ENCODE results near the gene IGFBP2.

IGFBP2 gene

DNA sequence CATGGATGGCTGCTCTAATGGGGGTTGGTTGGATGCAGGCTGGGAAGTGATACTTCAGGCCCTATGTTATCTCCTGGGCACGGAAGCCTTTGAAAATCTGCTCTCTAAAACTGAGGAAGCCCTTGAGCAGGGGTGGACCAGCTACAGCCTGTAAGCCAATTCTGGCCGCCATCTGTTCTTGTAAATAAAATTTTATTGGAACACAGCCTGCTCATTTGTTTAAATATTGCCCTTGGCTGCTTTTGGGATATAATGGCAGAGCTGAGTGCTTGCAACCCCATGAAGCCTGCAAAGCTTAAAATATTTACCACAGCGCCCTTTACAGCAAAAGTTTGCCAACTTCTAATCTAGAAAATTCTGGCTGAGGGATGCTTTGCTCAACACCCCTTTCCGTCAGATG is 11.9 kb upstream of the IGFBP2 start:
- no peak for DNase-seq (ENCODE audit: low read depth)
- no peak overlapping the region for H3K4me3 ChIP-seq (ENCODE audit: low read depth, low read length)
- TF ChIP-seq, protein P1, sequence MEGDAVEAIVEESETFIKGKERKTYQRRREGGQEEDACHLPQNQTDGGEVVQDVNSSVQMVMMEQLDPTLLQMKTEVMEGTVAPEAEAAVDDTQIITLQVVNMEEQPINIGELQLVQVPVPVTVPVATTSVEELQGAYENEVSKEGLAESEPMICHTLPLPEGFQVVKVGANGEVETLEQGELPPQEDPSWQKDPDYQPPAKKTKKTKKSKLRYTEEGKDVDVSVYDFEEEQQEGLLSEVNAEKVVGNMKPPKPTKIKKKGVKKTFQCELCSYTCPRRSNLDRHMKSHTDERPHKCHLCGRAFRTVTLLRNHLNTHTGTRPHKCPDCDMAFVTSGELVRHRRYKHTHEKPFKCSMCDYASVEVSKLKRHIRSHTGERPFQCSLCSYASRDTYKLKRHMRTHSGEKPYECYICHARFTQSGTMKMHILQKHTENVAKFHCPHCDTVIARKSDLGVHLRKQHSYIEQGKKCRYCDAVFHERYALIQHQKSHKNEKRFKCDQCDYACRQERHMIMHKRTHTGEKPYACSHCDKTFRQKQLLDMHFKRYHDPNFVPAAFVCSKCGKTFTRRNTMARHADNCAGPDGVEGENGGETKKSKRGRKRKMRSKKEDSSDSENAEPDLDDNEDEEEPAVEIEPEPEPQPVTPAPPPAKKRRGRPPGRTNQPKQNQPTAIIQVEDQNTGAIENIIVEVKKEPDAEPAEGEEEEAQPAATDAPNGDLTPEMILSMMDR (IDR thresholded peaks at IDR 0.05; ENCODE audit: low read depth, low read length, missing control alignments) = no peak

DNA sequence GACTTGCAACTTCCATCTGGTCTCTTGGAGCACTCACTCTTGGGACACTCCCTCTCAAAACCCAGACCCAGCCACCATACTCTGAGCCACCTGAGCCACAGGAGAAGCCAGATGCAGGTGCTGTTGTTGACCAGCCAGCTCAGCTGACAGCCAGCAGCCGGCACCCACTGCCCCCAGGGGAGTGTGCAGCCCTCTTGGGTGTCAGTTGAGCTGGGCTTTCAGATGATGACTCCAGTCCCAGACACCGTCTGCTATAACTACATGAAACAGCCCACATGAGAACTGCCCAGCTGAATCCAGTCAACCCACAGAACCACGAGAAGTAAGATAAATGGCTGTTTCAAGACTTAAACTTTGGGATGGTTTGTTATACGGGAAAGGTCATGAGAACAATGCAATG is 10.7 kb upstream of the IGFBP2 start:
- H3K4me3 ChIP-seq (ENCODE audit: low read depth, low read length) = no peak overlapping the region
- TF ChIP-seq, protein P1 (IDR thresholded peaks at IDR 0.05; ENCODE audit: low read depth, low read length, missing control alignments) = no peak
- DNase-seq (ENCODE audit: low read depth) = no peak

DNA sequence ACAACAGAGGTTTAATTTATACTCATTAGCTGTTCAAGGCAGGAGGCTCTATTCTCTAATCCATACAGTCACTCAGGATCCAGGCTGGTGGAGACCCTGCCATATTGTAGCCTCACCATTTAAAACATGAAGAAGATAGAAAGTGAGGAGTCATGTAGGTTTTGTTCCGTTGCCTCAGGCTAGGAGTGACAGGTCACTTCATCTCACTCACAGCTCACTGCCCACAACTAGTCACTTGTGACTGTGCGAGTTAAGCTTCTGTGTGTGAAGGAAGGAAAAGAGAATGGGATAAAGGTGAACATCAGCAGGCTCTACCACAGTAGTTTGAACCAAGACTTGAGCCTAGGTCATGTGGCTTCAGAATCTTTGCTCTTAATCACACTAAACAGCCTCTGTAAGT is 9.0 kb upstream of the IGFBP2 start:
- no peak for DNase-seq (ENCODE audit: low read depth)
- TF ChIP-seq, protein P1 (IDR thresholded peaks at IDR 0.05; ENCODE audit: low read depth, low read length, missing control alignments) = no peak
- no peak overlapping the region for H3K4me3 ChIP-seq (ENCODE audit: low read depth, low read length)

DNA sequence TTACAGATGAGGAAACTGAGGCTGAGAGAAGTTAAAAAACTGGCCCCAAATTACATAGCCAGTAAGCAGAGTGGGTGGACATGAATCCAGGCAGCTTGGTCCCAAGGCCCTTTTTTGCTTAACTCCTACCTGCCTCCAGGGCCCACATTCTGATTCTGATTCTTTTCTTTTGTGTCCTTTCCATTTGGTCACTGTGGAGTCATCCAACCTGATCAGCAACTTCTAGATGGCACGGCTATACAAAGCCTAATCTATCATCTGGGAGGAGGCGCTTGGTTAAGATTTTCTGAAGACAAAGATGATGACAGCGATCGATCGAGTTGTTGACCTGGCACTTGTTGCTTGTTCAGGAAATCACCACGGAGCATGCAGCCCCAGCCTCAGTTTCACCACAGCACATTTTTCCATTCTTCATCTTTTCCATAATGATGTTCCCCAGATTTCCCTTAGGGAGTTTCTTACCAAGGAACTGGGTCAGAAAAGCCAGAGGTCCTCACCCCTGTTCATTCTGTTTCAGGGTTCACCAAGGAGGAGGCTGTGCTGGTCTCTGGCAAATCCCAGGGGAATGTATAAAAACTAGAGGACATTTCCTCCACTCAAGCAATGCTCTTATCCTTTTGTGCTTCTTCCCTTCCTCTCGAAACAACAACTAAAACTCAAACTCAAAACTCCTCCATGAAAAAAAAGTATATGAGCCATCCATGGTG is 6.9 kb upstream of the IGFBP2 start:
- H3K4me3 ChIP-seq (ENCODE audit: low read depth, low read length) = no peak overlapping the region
- DNase-seq (ENCODE audit: low read depth) = no peak
- TF ChIP-seq, protein P1 (IDR thresholded peaks at IDR 0.05; ENCODE audit: low read depth, low read length, missing control alignments) = no peak

DNA sequence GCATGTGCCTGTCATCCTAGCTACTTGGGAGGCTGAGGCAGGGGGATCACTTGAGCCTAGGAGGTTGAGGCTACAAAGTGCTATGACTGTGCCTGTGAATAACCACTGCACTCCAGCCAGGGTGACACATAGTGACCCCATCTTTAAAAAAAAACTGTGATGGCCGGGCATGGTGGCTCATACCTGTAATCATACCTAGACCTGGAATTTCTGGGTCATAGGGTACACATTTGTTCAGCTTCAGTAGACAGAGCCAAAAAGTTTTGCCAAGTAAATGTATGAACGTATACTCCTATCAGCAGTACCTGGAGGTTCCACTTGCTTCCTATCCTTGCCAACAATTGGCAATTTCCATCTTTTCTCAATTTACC is 6.4 kb upstream of the IGFBP2 start:
- TF ChIP-seq, protein P1 (IDR thresholded peaks at IDR 0.05; ENCODE audit: low read depth, low read length, missing control alignments) = no peak
- no peak for DNase-seq (ENCODE audit: low read depth)
- no peak overlapping the region for H3K4me3 ChIP-seq (ENCODE audit: low read depth, low read length)

DNA sequence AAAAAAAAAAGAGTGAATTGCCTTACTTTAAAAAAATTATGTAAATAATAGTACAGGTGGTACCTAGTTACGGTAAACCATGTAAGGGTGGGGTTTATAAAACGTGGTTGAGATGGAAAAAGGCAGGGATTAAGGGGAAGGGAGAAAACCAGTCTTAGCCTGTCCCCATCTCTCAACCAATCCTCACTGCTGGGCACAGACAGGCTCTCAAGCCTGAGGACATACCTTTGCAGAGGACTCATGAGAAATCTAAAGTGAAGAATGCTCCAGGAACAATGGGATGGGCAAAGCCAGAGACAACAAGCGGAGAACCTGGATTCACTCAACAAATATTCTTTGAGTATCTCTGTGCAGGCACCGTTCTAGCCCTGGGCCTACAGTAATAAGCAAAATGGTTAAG is 3.4 kb upstream of the IGFBP2 start:
- no peak overlapping the region for H3K4me3 ChIP-seq (ENCODE audit: low read depth, low read length)
- TF ChIP-seq, protein P1 (IDR thresholded peaks at IDR 0.05; ENCODE audit: low read depth, low read length, missing control alignments) = no peak
- no peak for DNase-seq (ENCODE audit: low read depth)

DNA sequence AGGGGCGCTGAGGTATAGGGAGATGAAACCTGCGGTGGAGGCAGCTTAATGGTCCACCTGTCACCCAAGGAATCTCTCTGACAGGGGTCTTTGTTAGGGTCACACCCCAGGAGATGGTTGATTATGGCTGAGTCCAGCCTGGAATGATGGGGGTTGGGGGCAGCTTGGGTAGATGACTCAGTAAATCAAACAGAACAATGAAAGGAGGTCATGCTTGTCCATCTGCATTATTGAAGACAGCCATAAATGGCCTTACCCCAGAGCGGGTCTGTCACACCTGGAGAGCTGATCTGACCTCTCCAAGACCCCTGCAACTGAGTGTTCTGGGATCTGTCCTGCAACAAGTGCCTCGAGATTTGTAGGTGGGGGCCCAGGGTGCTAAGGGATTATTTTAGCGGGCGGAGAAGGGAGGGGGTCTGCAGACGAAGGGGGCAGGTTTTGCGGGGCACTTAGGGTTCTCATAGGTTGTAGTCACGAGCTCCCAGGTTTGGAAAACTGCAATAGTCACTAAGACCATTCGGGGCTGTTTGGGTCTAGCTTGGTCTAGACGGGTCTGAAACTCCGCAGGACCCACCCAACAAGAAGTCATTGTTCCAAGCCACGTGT is 771 bp upstream of the IGFBP2 start:
- TF ChIP-seq, protein P1 (IDR thresholded peaks at IDR 0.05; ENCODE audit: low read depth, low read length, missing control alignments) = no peak
- no peak overlapping the region for H3K4me3 ChIP-seq (ENCODE audit: low read depth, low read length)
- no peak for DNase-seq (ENCODE audit: low read depth)

All from GM12864 (cell line).